Measurements from ENCODE around the gene C5AR2.

Gene C5AR2

DNA sequence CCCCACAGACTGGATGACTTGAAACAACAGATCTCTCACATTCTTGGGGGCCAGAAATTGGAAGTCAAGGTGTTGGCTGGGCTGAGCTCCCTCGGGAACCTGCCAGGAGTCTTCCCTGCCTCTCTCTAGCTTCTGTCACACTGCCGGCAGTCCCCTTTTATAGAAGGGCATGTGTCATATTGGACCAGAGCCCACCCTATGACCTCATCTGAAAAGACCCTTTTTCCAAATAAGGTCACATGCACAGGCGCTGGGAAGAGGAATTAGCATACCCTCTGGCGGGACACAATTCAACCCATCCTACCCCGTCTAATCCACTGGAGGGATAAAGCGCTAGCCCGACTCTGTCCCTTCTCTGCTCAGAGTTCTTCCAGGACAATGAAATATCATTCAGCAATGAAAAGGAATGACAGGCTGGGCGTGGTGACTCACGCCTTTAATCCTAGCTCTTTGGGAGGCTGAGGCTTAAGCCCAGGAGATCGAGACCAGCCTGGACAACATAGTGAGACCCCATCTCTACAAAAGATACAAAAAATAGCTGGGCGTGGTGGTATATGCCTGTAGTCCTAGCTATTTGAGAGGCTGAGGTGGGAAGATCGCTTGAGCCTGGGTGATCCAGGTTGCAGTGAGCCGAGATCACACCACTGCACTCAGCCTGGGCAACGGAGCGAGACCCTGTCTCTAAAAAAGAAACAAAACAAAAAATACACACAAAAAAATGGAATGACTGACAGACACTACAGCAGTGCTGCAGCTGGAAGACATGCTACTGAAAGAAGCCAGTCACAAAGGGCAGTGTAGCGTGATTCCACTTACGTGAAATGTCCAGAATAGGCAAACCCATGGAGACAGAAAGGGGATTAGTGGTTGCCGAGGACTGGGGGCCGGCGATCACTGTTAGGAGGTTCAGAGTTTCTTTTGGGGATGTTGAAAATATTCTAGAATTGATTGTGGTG, 58.8 kb downstream of the C5AR2 start:
- DNase-seq: no peak

DNA sequence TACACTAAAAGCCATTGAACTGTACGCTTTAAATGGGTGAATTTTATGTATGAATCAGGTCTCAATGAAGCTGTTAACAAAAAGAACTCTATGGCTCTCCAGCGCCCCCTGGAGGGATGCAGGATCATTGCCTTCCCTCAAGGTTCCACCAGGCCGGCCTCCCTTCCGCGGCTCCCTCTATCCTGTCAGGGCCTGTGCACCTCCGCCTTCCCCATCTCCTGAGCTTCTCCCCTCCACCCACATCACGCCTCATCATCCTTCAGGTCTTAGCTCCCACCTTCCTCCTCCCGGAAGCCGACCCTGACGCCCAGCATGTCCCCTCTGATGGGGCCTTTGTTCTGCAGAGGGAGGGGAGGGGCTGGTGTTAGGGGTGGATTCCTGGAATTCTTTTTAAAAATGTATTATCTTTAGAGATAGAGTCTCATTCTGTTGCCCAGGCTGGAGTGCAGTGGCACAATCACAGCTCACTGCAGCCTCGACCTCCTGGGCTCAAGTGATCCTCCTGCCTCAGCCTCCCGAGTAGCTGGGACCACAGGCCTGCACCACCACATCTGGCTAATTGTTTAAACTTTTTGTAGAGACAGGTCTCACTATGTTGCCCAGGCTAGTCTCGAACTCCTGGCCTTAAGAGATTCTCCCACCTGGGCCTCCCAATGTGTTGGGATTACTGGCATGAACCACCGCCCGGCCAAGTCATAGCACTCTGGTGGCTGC, 59.7 kb downstream of the C5AR2 start:
- DNase-seq: peak; percentile 85

All from islet precursor cell (in vitro differentiated cells).